Measurements from ENCODE around the gene EXOSC10.
"Not testable (repeated sequence)": the region's sequence is repeated elsewhere in the genome, so short reads cannot be mapped to it uniquely, and the experiment has no call there.

The EXOSC10 gene

GRCh38 chr1:11051781-11052511 lies 47.7 kb downstream of the EXOSC10 start:
- Histone ChIP-seq H3K4me1 (ENCODE audit: control insufficient read depth, insufficient read depth, low read length) (no peaks in the 10 kb centered on the region), H3K9me3 (ENCODE audit: control insufficient read depth, insufficient read depth, low read depth, low read length) (no peaks in the 10 kb centered on the region), H3K27ac (ENCODE audit: extremely low read depth, low read depth, low read length) (no peak overlapping the region), H3K4me3 (ENCODE audit: low read depth, low read length) (no peak overlapping the region), H3K36me3 (ENCODE audit: control insufficient read depth in 2 of 2, insufficient read depth in 1 of 2, low read length in 2 of 2) (peaks cover 4 to 37% of the 10 kb centered on the region in 2 experiments; a peak in 2 of 3 replicates)
- no peak for TF ChIP-seq ZSCAN4 (tag by site-specific recombination; IDR thresholded peaks at IDR 0.05)
- no peak for TF ChIP-seq ZNF37A (tag by site-specific recombination; IDR thresholded peaks at IDR 0.05)
- no peak for TF ChIP-seq ZNF391 (tag by site-specific recombination; IDR thresholded peaks at IDR 0.05; ENCODE audit: borderline replicate concordance, low read depth)
- TF ChIP-seq ZNF513 (tag by site-specific recombination; IDR thresholded peaks at IDR 0.05) = no peak
- TF ChIP-seq ZNF660 (tag by site-specific recombination; IDR thresholded peaks at IDR 0.05) = no peak
- TF ChIP-seq SALL2 (tag by site-specific recombination; IDR thresholded peaks at IDR 0.05; ENCODE audit: borderline replicate concordance) = no peak
- TF ChIP-seq ZNF114 (tag by site-specific recombination; IDR thresholded peaks at IDR 0.05) = no peak
- POLR2A ChIA-PET = interaction anchor here (0.6 to 1.0 kb wide), 2 partner anchors 8 to 935 kb away, joined by 3 to 6 read pairs; partner anchors contain the start of gene SRM
- CTCF ChIA-PET = interaction anchor here (7.3 kb wide), 1 partner anchor 14 kb away, joined by 47 read pairs; no protein-coding TSS in a partner anchor

- CTCF ChIA-PET = interaction anchor here (7.3 kb wide), 1 partner anchor 13 kb away, joined by 47 read pairs; no protein-coding TSS in a partner anchor
- H3K27ac ChIP-seq (ENCODE audit: extremely low read depth, low read depth, low read length); H3K4me3 ChIP-seq (ENCODE audit: low read depth, low read length); POLR2A ChIA-PET; H3K4me1 ChIP-seq (ENCODE audit: control insufficient read depth, insufficient read depth, low read length); H3K9me3 ChIP-seq (ENCODE audit: control insufficient read depth, insufficient read depth, low read depth, low read length): not testable (repeated sequence)
- peaks cover 0 to 29% of the 10 kb centered on the region in 2 experiments; a peak in 2 of 3 replicates for H3K36me3 ChIP-seq (ENCODE audit: control insufficient read depth in 2 of 2, insufficient read depth in 1 of 2, low read length in 2 of 2)
Observed at GRCh38 chr1:11051121-11051520, 48.5 kb downstream of the EXOSC10 start.

GRCh38 chr1:11046625-11047365 lies 52.9 kb downstream of the EXOSC10 start, which contains the start of gene MASP2:
TSS of gene MASP2 (minus strand) at chr1:11047239. CDS start at chr1:11047207, 32 bp downstream.
- Histone ChIP-seq H3K4me3 (ENCODE audit: low read depth, low read length) (no peak within 1 kb of the TSS), H3K27ac (ENCODE audit: extremely low read depth, low read depth, low read length) (no peak within 1 kb of the TSS), H3K9me3 (ENCODE audit: control insufficient read depth, insufficient read depth, low read depth, low read length) (no peaks in the 10 kb centered on the region), H3K4me1 (ENCODE audit: control insufficient read depth, insufficient read depth, low read length) (no peaks in the 10 kb centered on the region), H3K36me3 (ENCODE audit: control insufficient read depth in 2 of 2, insufficient read depth in 1 of 2, low read length in 2 of 2) (no peaks in the 10 kb centered on the region)
- POLR2A ChIA-PET = no interaction called here
- CTCF ChIA-PET = interaction anchor here (7.3 kb wide), 1 partner anchor 9 kb away, joined by 47 read pairs; no protein-coding TSS in a partner anchor
- no peak for TF ChIP-seq PRDM4 (tag by site-specific recombination; IDR thresholded peaks at IDR 0.05)
- TF ChIP-seq ZNF341 (tag by site-specific recombination; IDR thresholded peaks at IDR 0.05; ENCODE audit: low read depth) = no peak
- TF ChIP-seq ZNF776 (tag by site-specific recombination; IDR thresholded peaks at IDR 0.05; ENCODE audit: borderline replicate concordance) = no peak
- TF ChIP-seq SP7 (tag by site-specific recombination; IDR thresholded peaks at IDR 0.05) = no peak
- TF ChIP-seq ZSCAN16 (tag by site-specific recombination; IDR thresholded peaks at IDR 0.05) = no peak
- no peak for TF ChIP-seq ZNF48 (tag by site-specific recombination; IDR thresholded peaks at IDR 0.05)
- no peak for TF ChIP-seq ZNF362 (tag by site-specific recombination; IDR thresholded peaks at IDR 0.05)
- TF ChIP-seq ZFHX2 (tag by site-specific recombination; conservative IDR thresholded peaks at IDR 0.05) = no peak
- no peak for TF ChIP-seq ZNF654 (tag by site-specific recombination; IDR thresholded peaks at IDR 0.05; ENCODE audit: low read depth)
- TF ChIP-seq ZSCAN30 (tag by site-specific recombination; IDR thresholded peaks at IDR 0.05) = no peak
- no peak for TF ChIP-seq ZNF398 (tag by site-specific recombination; IDR thresholded peaks at IDR 0.05)
- TF ChIP-seq TRIM28 (IDR thresholded peaks at IDR 0.05; ENCODE audit: borderline replicate concordance, low read length) = no peak

All from HEK293 (cell line).